Endothelial cell of umbilical vein (primary cell): ENCODE data around the gene SARNP.

ENCODE experiments used
- EZH2 ChIP-seq: IDR thresholded peaks from 2 replicates; pipeline ENCODE4 v1.6.1; 2012; ENCODE audit warnings: borderline replicate concordance, low read depth, mild to moderate bottlenecking, moderate library complexity, low read length, inconsistent platforms; ENCODE audit not compliant: severe bottlenecking
- POLR2A ChIP-seq: IDR thresholded peaks from 2 replicates; pipeline ENCODE4 v1.6.1; 2012; ENCODE audit warnings: low read depth, mild to moderate bottlenecking, control low read depth, low read length
- POLR2AphosphoS5 ChIP-seq: IDR thresholded peaks from 2 replicates; pipeline ENCODE4 v1.6.1; 2012; ENCODE audit warnings: low read depth, mild to moderate bottlenecking, control low read depth, low read length, moderate library complexity; ENCODE audit not compliant: insufficient read depth
- TF ChIP-seq, protein P1 (sequence below), 2 donors: IDR thresholded peaks; 1 replicate in 1 of 2; 2 replicates in 1 of 2; pipeline ENCODE4 v1.5.1; 2011; ENCODE audit warnings: low read length in 2 of 2, mild to moderate bottlenecking in 2 of 2, moderate library complexity in 2 of 2, control low read depth in 1 of 2, inconsistent platforms in 1 of 2, low read depth in 1 of 2; ENCODE audit not compliant: insufficient read depth in 1 of 2; ENCODE audit errors: extremely low read depth in 1 of 2

DNA sequence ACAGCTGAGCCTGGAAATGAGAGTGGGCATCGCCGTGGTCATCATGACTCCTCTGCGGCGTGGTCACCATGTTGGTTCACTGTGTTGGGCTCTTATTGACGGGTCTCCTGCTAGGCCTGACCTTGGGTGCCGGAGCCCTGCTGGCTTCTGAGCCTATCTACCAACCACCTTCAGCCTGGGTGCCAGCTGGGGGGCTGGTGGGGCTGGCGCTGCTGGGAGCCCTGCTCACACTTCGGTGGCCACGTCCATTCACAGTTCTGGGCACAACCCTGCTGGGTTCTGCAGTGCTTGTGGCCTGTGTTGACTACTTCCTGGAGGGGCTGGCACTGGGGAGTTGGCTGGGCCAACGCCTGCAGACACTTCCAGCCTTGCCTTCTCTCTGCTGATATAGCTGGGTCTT lies 15.5 kb upstream of the SARNP start:
- TF ChIP-seq, protein P1, sequence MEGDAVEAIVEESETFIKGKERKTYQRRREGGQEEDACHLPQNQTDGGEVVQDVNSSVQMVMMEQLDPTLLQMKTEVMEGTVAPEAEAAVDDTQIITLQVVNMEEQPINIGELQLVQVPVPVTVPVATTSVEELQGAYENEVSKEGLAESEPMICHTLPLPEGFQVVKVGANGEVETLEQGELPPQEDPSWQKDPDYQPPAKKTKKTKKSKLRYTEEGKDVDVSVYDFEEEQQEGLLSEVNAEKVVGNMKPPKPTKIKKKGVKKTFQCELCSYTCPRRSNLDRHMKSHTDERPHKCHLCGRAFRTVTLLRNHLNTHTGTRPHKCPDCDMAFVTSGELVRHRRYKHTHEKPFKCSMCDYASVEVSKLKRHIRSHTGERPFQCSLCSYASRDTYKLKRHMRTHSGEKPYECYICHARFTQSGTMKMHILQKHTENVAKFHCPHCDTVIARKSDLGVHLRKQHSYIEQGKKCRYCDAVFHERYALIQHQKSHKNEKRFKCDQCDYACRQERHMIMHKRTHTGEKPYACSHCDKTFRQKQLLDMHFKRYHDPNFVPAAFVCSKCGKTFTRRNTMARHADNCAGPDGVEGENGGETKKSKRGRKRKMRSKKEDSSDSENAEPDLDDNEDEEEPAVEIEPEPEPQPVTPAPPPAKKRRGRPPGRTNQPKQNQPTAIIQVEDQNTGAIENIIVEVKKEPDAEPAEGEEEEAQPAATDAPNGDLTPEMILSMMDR (IDR thresholded peaks at IDR 0.05; ENCODE audit: extremely low read depth in 1 of 2, insufficient read depth in 1 of 2, low read depth in 1 of 2, low read length in 2 of 2): no peak
- TF ChIP-seq EZH2: no peak
- no peak for TF ChIP-seq POLR2AphosphoS5
- TF ChIP-seq POLR2A: no peak
